ENCODE results near the gene CSNK1D. TPM values are rescaled to one million over a fixed set of nuclear protein-coding genes. Genes with fewer than 3 reads are reported as not detected.

CSNK1D gene
- total and polyA plus RNA-seq, 7 experiments from 2014 or later = 46.1 to 249 (median 170) TPM

DNA sequence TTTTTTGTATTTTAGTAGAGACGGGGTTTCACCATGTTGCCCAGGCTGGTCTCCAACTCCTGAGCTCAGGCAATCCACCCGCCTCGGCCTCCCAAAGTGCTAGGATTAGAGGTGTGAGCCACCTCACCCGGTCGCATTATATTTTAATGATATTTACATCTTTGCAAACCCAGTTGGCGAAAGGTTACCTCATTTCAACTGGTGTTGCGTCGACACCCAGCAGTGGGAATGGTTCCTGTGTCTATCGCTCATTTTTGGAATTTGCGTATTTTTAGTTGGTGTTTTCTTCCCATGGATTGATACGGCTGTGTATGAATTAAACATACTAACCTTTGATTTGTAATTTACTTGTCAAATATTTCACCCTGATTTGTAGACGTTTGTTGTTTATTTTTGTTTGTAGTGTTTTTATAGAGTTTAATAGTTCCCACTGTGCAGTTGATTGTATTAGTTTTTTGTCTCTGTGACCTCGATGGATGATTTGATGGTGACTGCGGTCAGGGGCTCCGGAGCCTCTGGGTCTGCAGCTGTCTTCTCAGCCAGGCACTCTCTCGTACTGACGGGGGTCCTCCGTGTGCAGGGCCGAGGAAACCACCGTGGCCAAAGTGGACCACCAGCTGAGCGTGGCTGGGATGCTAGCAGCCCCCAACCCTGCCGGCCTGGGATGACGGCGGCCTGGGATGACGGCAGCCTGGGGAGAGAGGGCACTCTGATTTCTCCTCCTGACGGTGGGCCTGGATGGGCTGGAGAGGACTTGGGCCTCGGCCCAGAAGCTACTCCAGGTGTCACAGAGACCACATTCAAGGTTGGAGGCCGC, 39.9 kb upstream of the CSNK1D start:
- H3K27me3 ChIP-seq (ENCODE audit: control insufficient read depth in 2 of 2, insufficient read depth in 2 of 2, low read length in 2 of 2) = no peaks in the 10 kb centered on the region
- no peaks in the 10 kb centered on the region for H3K9me3 Mint-ChIP-seq
- H3K9me3 ChIP-seq (ENCODE audit: control insufficient read depth in 2 of 3, low read length in 3 of 3) = no peaks in the 10 kb centered on the region
- ATAC-seq = no peak
- peaks cover 9 to 23% (median 18%) of the 10 kb centered on the region in 7 donors for H3K4me1 Mint-ChIP-seq
- ChIA-PET POLR2A (interaction anchor here (12.6 kb wide), 1 partner anchor 13 kb away, joined by 237 read pairs; no protein-coding TSS in a partner anchor), CTCF (interaction anchor here (0.6 to 3.7 kb wide), 2 partner anchors 12 to 40 kb away, joined by 5 to 18 read pairs; no protein-coding TSS in a partner anchor)
- peak overlapping the region in 8 of 10 donors; percentile 15 to 71 (median 56) for H3K4me3 Mint-ChIP-seq
- peaks cover 8 to 13% of the 10 kb centered on the region in 2 donors for H3K4me1 ChIP-seq (ENCODE audit: control insufficient read depth in 2 of 2, insufficient read depth in 2 of 2, low read length in 2 of 2)
- peak overlapping the region; percentile 91 for H3K27ac ChIP-seq (ENCODE audit: low read depth, low read length)
- H3K36me3 ChIP-seq (ENCODE audit: control insufficient read depth in 2 of 3, insufficient read depth in 3 of 3, low read length in 3 of 3) = peaks cover 0 to 39% (median 0%) of the 10 kb centered on the region in 3 experiments
- peak overlapping the region in 7 of 9 donors; percentile 6 to 86 (median 75) for H3K27ac Mint-ChIP-seq
- DNase-seq = no peak
- no peaks in the 10 kb centered on the region for H3K27me3 Mint-ChIP-seq
- H3K36me3 Mint-ChIP-seq = peaks cover 0 to 19% (median 4%) of the 10 kb centered on the region in 5 donors
- no peak overlapping the region for H3K4me3 ChIP-seq (ENCODE audit: low read length)
- intact Hi-C loops (cut with micrococcal nuclease) = no loop called here

DNA sequence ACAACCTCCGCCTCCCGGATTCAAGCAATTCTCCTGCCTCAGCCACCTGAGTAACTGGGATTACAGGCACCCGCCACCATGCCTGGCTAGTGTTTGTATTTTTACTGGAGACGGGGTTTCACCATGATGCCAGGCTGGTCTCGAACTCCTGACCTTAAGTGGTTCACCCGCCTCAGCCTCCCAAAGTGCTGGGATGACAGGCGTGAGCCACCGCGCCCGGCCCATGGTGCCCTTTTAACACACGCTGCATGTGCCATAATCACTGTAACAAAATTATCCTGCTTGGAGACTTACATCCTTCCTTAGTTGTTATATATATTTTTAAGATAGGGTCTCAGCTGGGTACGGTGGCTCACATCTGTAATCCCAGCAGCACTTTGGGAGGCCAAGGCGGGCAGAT, 38.5 kb upstream of the CSNK1D start:
- Histone ChIP-seq H3K9me3 (ENCODE audit: control insufficient read depth in 2 of 3, low read length in 3 of 3) (no peaks in the 10 kb centered on the region), H3K4me1 (ENCODE audit: control insufficient read depth in 2 of 2, insufficient read depth in 2 of 2, low read length in 2 of 2) (peaks cover 0 to 7% of the 10 kb centered on the region in 2 donors), H3K27me3 (ENCODE audit: control insufficient read depth in 2 of 2, insufficient read depth in 2 of 2, low read length in 2 of 2) (no peaks in the 10 kb centered on the region), H3K36me3 (ENCODE audit: control insufficient read depth in 2 of 3, insufficient read depth in 3 of 3, low read length in 3 of 3) (peaks cover 0 to 35% (median 0%) of the 10 kb centered on the region in 3 experiments), H3K27ac (ENCODE audit: low read depth, low read length) (no peak overlapping the region), H3K4me3 (ENCODE audit: low read length) (no peak overlapping the region)
- Mint-ChIP-seq H3K9me3 (no peaks in the 10 kb centered on the region), H3K4me3 (no peak overlapping the region), H3K4me1 (peaks cover 14 to 24% (median 19%) of the 10 kb centered on the region in 7 donors), H3K36me3 (peaks cover 0 to 19% (median 4%) of the 10 kb centered on the region in 5 donors), H3K27me3 (no peaks in the 10 kb centered on the region), H3K27ac (peak overlapping the region in 1 of 9 donors; percentile 38)
- ChIA-PET POLR2A (interaction anchor here (1.1 to 12.6 kb wide), 2 partner anchors 11 to 18 kb away, joined by 3 to 237 read pairs; no protein-coding TSS in a partner anchor), CTCF (interaction anchor here (3.7 kb wide), 1 partner anchor 10 kb away, joined by 18 read pairs; no protein-coding TSS in a partner anchor)
- no peak for DNase-seq
- intact Hi-C loops (cut with micrococcal nuclease) = no loop called here
- no peak for ATAC-seq

DNA sequence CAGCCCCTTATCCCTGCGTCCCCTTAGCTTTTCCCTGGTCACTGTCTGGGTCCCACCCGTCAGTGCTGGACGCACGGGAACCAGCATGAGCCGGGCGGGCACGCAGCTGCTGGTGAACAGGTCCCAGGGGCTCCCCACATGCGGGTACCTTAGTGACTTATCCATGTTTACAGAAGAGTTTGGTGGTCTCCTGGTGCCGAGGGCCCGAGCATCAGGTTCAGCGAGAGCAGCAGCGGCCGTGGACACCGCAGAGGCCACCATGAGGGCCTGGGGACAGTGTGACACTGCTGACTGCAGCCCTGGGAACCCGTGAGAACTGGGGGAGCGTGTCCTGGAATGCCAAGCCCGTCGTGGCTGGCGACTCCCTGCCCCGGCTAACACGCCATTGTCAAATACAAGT, 37.4 kb upstream of the CSNK1D start:
- Histone ChIP-seq H3K4me3 (ENCODE audit: low read length) (no peak overlapping the region), H3K27me3 (ENCODE audit: control insufficient read depth in 2 of 2, insufficient read depth in 2 of 2, low read length in 2 of 2) (no peaks in the 10 kb centered on the region), H3K36me3 (ENCODE audit: control insufficient read depth in 2 of 3, insufficient read depth in 3 of 3, low read length in 3 of 3) (peaks cover 0 to 24% (median 0%) of the 10 kb centered on the region in 3 experiments), H3K4me1 (ENCODE audit: control insufficient read depth in 2 of 2, insufficient read depth in 2 of 2, low read length in 2 of 2) (peaks cover 0 to 7% of the 10 kb centered on the region in 2 donors), H3K9me3 (ENCODE audit: control insufficient read depth in 2 of 3, low read length in 3 of 3) (no peaks in the 10 kb centered on the region), H3K27ac (ENCODE audit: low read depth, low read length) (no peak overlapping the region)
- H3K4me3 Mint-ChIP-seq = no peak overlapping the region
- CTCF ChIA-PET = interaction anchor here (3.7 kb wide), 1 partner anchor 9 kb away, joined by 18 read pairs; no protein-coding TSS in a partner anchor
- peaks cover 22 to 32% (median 25%) of the 10 kb centered on the region in 7 donors for H3K4me1 Mint-ChIP-seq
- H3K27me3 Mint-ChIP-seq = no peaks in the 10 kb centered on the region
- no peak for DNase-seq
- H3K9me3 Mint-ChIP-seq = no peaks in the 10 kb centered on the region
- intact Hi-C loops (cut with micrococcal nuclease) = no loop called here
- POLR2A ChIA-PET = interaction anchor here (1.3 to 12.6 kb wide), 2 partner anchors 10 to 22 kb away, joined by 3 to 237 read pairs; no protein-coding TSS in a partner anchor
- no peak for ATAC-seq
- H3K27ac Mint-ChIP-seq = peak overlapping the region in 4 of 9 donors; percentile 32 to 74 (median 44)
- peaks cover 0 to 12% (median 4%) of the 10 kb centered on the region in 5 donors for H3K36me3 Mint-ChIP-seq

GRCh38 chr17:82309656-82310570, 36.4 kb upstream of the CSNK1D start:
- POLR2A ChIA-PET = interaction anchor here (0.7 to 12.6 kb wide), 5 partner anchors 7 to 682 kb away, joined by 3 to 237 read pairs (median 3); partner anchors contain the start of gene CD7
- peaks cover 20 to 37% (median 28%) of the 10 kb centered on the region in 7 donors for H3K4me1 Mint-ChIP-seq
- ATAC-seq (no peak), DNase-seq (no peak)
- Histone ChIP-seq H3K27me3 (ENCODE audit: control insufficient read depth in 2 of 2, insufficient read depth in 2 of 2, low read length in 2 of 2) (no peaks in the 10 kb centered on the region), H3K9me3 (ENCODE audit: control insufficient read depth in 2 of 3, low read length in 3 of 3) (no peaks in the 10 kb centered on the region), H3K4me1 (ENCODE audit: control insufficient read depth in 2 of 2, insufficient read depth in 2 of 2, low read length in 2 of 2) (peaks cover 0 to 6% of the 10 kb centered on the region in 2 donors), H3K27ac (ENCODE audit: low read depth, low read length) (no peak overlapping the region), H3K36me3 (ENCODE audit: control insufficient read depth in 2 of 3, insufficient read depth in 3 of 3, low read length in 3 of 3) (peaks cover 0 to 16% (median 0%) of the 10 kb centered on the region in 3 experiments), H3K4me3 (ENCODE audit: low read length) (no peak overlapping the region)
- intact Hi-C loops (cut with micrococcal nuclease) = no loop called here
- H3K36me3 Mint-ChIP-seq = peaks cover 0 to 8% (median 4%) of the 10 kb centered on the region in 5 donors
- H3K9me3 Mint-ChIP-seq = no peaks in the 10 kb centered on the region
- CTCF ChIA-PET = interaction anchor here (0.7 kb wide), 2 partner anchors 8 to 10 kb away, joined by 3 read pairs; partner anchors contain the start of gene CD7
- no peak overlapping the region for H3K4me3 Mint-ChIP-seq
- peak overlapping the region in 3 of 9 donors; percentile 38 to 82 (median 56) for H3K27ac Mint-ChIP-seq
- no peaks in the 10 kb centered on the region for H3K27me3 Mint-ChIP-seq

GRCh38 chr17:82305727-82306300, 32.3 kb upstream of the CSNK1D start:
- no peaks in the 10 kb centered on the region for H3K27me3 ChIP-seq (ENCODE audit: control insufficient read depth in 2 of 2, insufficient read depth in 2 of 2, low read length in 2 of 2)
- no peaks in the 10 kb centered on the region for H3K9me3 ChIP-seq (ENCODE audit: control insufficient read depth in 2 of 3, low read length in 3 of 3)
- peak overlapping the region in 8 of 9 donors; percentile 23 to 81 (median 51) for H3K27ac Mint-ChIP-seq
- ChIA-PET CTCF (interaction anchor here (1.4 kb wide), 1 partner anchor 11 kb away, joined by 4 read pairs; the partner anchor contains the start of gene CD7), POLR2A (interaction anchor here (0.7 to 12.6 kb wide), 7 partner anchors 5 to 364 kb away, joined by 3 to 237 read pairs (median 3); partner anchors contain the start of genes CD7 and CSNK1D)
- H3K4me3 Mint-ChIP-seq = peak overlapping the region in 7 of 10 donors; percentile 11 to 98 (median 40)
- peaks cover 21 to 66% (median 46%) of the 10 kb centered on the region in 7 donors for H3K4me1 Mint-ChIP-seq
- H3K9me3 Mint-ChIP-seq = no peaks in the 10 kb centered on the region
- H3K36me3 Mint-ChIP-seq = peaks cover 0 to 2% (median 0%) of the 10 kb centered on the region in 5 donors
- no peak overlapping the region for H3K4me3 ChIP-seq (ENCODE audit: low read length)
- no peak overlapping the region for H3K27ac ChIP-seq (ENCODE audit: low read depth, low read length)
- intact Hi-C loops (cut with micrococcal nuclease) = no loop called here
- no peaks in the 10 kb centered on the region for H3K36me3 ChIP-seq (ENCODE audit: control insufficient read depth in 2 of 3, insufficient read depth in 3 of 3, low read length in 3 of 3)
- no peaks in the 10 kb centered on the region for H3K27me3 Mint-ChIP-seq
- ATAC-seq (peak; percentile 18), DNase-seq (no peak)
- H3K4me1 ChIP-seq (ENCODE audit: control insufficient read depth in 2 of 2, insufficient read depth in 2 of 2, low read length in 2 of 2) = peaks cover 32 to 41% of the 10 kb centered on the region in 2 donors
